A673 (cell line): ENCODE results near the gene KNDC1. TPM values are rescaled to one million over a fixed set of nuclear protein-coding genes. Genes with fewer than 3 reads are reported as not detected.

Source experiments
- BruUV-seq: library from RNA; stranded (reverse); fragments of 400-500 nt; replicated peaks from 2 replicates; lab custom pipeline; 2021; lab: Mats Ljungman, UMichigan
- CTCF ChIA-PET: fragments of 300-600 bp; sonication (Branson Sonifier 250); formaldehyde crosslinking; loops from one replicate; lab custom pipeline; 2022; ENCODE audit warnings: antibody characterized with exemption; lab: Charles Lee
- POLR2A ChIA-PET: fragments of 300-600 bp; sonication (Branson Sonifier 250); formaldehyde crosslinking; loops from one replicate; lab custom pipeline; 2022; ENCODE audit warnings: antibody characterized with exemption; ENCODE audit not compliant: low non-redundant PET; lab: Charles Lee
- DNase-seq: peaks from one replicate; pipeline ENCODE4 v3.0.0-alpha.2; 2015; ENCODE audit warnings: low spot score
- H3K27ac ChIP-seq: fragments of 200-600 bp; sonication (generic); 2 replicates; pipeline ENCODE4 v1.5.1; 2016; ENCODE audit warnings: mixed run types, low read depth, mild to moderate bottlenecking, mixed read lengths, antibody characterized with exemption, low read length; ENCODE audit not compliant: poor library complexity, severe bottlenecking
- H3K27me3 ChIP-seq: fragments of 200-600 bp; sonication (generic); replicated peaks from 2 replicates; pipeline ENCODE4 v1.6.1; 2017; ENCODE audit warnings: mixed run types, low read depth, mild to moderate bottlenecking, mixed read lengths, antibody characterized with exemption, low read length; ENCODE audit not compliant: insufficient read depth, poor library complexity
- H3K36me3 ChIP-seq: fragments of 200-600 bp; sonication (generic); 2 replicates; pipeline ENCODE4 v1.6.1; 2016; ENCODE audit warnings: mixed run types, mild to moderate bottlenecking, mixed read lengths, antibody characterized with exemption, low read length; ENCODE audit not compliant: insufficient read depth, poor library complexity, severe bottlenecking
- H3K4me1 ChIP-seq: fragments of 200-600 bp; sonication (generic); 2 replicates; pipeline ENCODE4 v1.6.1; 2017; ENCODE audit warnings: mixed run types, mild to moderate bottlenecking, mixed read lengths, antibody characterized with exemption, low read length; ENCODE audit not compliant: insufficient read depth, poor library complexity, severe bottlenecking
- H3K4me3 ChIP-seq: fragments of 200-600 bp; sonication (generic); 2 replicates; pipeline ENCODE4 v1.5.1; 2016; ENCODE audit warnings: low read depth, mixed run types, mild to moderate bottlenecking, mixed read lengths, low read length; ENCODE audit not compliant: poor library complexity, severe bottlenecking
- H3K9me3 ChIP-seq: fragments of 200-600 bp; sonication (generic); 2 replicates; pipeline ENCODE4 v1.6.1; 2016; ENCODE audit warnings: mixed run types, low read depth, mild to moderate bottlenecking, mixed read lengths, antibody characterized with exemption, low read length; ENCODE audit not compliant: poor library complexity, severe bottlenecking
- EZH2 ChIP-seq: fragments of 200-600 bp; sonication (generic); IDR thresholded peaks from 2 replicates; pipeline ENCODE4 v1.6.1; 2017; ENCODE audit warnings: borderline replicate concordance, low read depth, mild to moderate bottlenecking, mixed read lengths, antibody characterized with exemption, low read length; ENCODE audit not compliant: poor library complexity, severe bottlenecking
- intact Hi-C: fragments of 100-400 bp; cut with micrococcal nuclease; formaldehyde crosslinking; loops from one replicate; pipeline ENCODE4 v1.10.0; 2022; ENCODE audit not compliant: unreplicated experiment
- total RNA-seq: library from RNA; stranded (reverse); gene quantifications from 2 replicates; pipeline ENCODE4 v1.2.3, GENCODE V29; 2021
- TF ChIP-seq, protein P1 (sequence below): fragments of 300-800, 200-600 bp; sonication (generic); conservative IDR thresholded peaks from 2 replicates; pipeline ENCODE4 v1.5.1; 2017; ENCODE audit warnings: low read depth, mild to moderate bottlenecking, antibody characterized with exemption, low read length, moderate library complexity, mixed read lengths

KNDC1 gene
- total RNA-seq, 1 experiment from 2014 or later: not detected

DNA sequence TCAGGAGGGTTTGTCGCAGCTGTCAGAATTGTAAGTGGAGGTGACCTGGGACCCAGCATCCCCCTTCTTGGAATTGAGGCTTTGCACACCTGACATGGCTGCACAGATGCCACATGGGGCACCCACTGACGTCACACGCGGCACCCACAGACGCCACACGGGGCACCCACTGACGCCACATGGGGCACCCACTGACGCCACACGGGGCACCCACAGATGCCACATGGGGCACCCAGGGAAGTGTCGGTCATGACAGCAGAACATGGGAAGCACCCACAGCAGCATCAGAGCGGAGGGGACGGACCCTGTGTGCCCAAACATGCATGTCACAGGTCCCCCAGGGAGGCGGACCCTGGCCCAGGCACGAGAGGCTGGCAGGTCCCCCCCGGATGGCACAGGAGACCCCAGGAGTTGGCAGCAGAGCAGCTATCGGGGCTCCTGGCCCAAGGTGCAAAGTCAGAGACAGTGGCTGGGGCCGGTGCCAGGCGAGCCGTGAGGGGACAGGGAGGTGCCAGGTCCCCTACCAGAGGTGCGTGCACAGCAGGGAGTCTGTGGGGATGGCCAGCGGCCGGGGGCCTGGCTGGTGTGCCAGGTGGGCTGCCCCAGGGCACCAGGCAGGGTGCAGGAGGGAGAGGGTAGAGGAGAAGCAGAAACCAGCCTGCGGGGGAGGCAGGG, 21.1 kb downstream of the KNDC1 start:
- BruUV-seq: no TSS peak
- H3K27ac ChIP-seq: no peak overlapping the region
- ChIA-PET POLR2A (no interaction called here), CTCF (no interaction called here)
- no peaks in the 10 kb centered on the region for H3K36me3 ChIP-seq
- no peak for TF ChIP-seq EZH2
- TF ChIP-seq, protein P1, sequence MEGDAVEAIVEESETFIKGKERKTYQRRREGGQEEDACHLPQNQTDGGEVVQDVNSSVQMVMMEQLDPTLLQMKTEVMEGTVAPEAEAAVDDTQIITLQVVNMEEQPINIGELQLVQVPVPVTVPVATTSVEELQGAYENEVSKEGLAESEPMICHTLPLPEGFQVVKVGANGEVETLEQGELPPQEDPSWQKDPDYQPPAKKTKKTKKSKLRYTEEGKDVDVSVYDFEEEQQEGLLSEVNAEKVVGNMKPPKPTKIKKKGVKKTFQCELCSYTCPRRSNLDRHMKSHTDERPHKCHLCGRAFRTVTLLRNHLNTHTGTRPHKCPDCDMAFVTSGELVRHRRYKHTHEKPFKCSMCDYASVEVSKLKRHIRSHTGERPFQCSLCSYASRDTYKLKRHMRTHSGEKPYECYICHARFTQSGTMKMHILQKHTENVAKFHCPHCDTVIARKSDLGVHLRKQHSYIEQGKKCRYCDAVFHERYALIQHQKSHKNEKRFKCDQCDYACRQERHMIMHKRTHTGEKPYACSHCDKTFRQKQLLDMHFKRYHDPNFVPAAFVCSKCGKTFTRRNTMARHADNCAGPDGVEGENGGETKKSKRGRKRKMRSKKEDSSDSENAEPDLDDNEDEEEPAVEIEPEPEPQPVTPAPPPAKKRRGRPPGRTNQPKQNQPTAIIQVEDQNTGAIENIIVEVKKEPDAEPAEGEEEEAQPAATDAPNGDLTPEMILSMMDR: no peak
- peaks cover 10% of the 10 kb centered on the region for H3K9me3 ChIP-seq
- H3K4me1 ChIP-seq: no peaks in the 10 kb centered on the region
- intact Hi-C loops: no loop called here
- H3K27me3 ChIP-seq: peaks cover under 1% of the 10 kb centered on the region
- H3K4me3 ChIP-seq: no peak overlapping the region
- DNase-seq: no peak

DNA sequence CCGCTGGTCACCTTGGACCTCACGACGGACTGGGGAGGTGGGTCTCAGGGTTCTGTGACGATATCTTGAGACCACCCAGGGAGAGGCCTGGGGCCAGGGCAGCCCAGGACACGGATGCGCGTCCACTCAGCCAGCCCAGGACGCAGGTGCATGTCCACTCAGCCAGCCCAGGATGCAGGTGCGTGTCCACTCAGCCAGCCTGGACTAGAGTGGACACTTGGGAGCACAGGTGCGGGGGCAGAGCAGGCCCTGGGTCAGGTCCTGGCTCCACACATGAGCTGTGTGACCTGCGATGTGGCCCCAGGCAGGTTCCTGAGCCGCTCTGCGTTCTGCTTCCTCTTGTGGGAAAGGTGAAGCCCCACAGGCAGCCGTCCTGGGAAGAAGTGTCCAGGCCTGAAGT, 22.2 kb downstream of the KNDC1 start:
- H3K27me3 ChIP-seq: peaks cover 12% of the 10 kb centered on the region
- no peak overlapping the region for H3K4me3 ChIP-seq
- no TSS peak for BruUV-seq
- no peaks in the 10 kb centered on the region for H3K36me3 ChIP-seq
- no peak for DNase-seq
- POLR2A ChIA-PET: no interaction called here
- TF ChIP-seq, protein P1: no peak
- TF ChIP-seq EZH2: no peak
- no peak overlapping the region for H3K27ac ChIP-seq
- intact Hi-C loops: no loop called here
- peaks cover 10% of the 10 kb centered on the region for H3K9me3 ChIP-seq
- H3K4me1 ChIP-seq: no peaks in the 10 kb centered on the region
- CTCF ChIA-PET: no interaction called here

DNA sequence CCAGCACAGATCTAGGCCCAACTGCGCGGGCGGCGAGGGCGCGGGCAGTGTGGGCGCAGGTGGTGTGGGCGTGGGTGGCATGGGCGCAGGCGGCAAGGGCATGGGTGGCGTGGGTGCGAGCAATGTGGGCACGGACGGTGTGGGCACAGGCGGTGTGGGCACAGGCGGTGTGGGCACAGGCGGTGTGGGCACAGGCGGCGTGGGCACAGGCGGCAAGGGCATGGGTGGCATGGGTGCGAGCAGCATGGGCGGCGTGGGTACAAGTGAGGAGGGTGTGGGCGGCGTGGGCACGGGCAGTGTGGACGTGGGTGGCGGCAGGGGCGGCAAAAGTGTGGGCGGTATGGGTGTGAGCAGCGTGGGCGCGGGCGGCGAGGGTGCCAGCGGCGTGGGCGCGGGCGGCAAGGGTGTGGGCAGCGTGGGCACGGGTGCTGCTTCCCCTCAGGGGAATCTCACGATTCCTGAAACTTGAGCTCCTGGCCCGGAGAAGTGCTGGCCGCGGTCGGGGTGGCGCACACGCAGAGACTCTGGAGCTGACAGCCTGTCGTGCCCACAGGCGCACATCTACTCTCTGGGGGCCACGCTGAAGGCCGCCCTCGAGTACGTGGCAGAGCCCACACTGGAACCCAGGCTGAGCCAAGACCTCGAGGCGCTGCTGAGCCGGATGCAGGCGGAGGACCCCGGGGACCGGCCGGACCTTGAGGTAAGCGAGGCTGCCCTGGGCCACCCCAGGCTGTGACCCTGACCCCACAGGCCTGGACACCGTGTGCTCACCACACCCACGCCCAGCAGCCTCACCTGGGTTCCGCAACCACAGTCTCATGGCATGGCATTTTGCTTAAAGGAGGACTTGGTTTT, 23.0 kb downstream of the KNDC1 start:
- intact Hi-C loops: no loop called here
- CTCF ChIA-PET: no interaction called here

More for the DNA sequence above, 23.0 kb downstream of the KNDC1 start:
- H3K36me3 ChIP-seq: no peaks in the 10 kb centered on the region
- no peak overlapping the region for H3K27ac ChIP-seq
- POLR2A ChIA-PET: no interaction called here
- DNase-seq: no peak
- TF ChIP-seq, protein P1: no peak
- TF ChIP-seq EZH2: no peak
- H3K4me1 ChIP-seq: no peaks in the 10 kb centered on the region
- H3K4me3 ChIP-seq: no peak overlapping the region
- H3K9me3 ChIP-seq: peaks cover 3% of the 10 kb centered on the region
- BruUV-seq: no TSS peak
- peaks cover 12% of the 10 kb centered on the region for H3K27me3 ChIP-seq
